HEK293 (cell line): Measurements from ENCODE around the gene PRSS16.

Experiments
- GFI1B ChIP-seq: fragments of 450-650 bp; formaldehyde crosslinking; IDR thresholded peaks from 2 replicates; pipeline ENCODE4 v1.5.1; 2016; ENCODE audit warnings: missing biosample characterization, missing genetic modification characterization
- IKZF3 ChIP-seq: fragments of 450-650 bp; IDR thresholded peaks from 2 replicates; pipeline ENCODE4 v1.5.0; 2018; ENCODE audit warnings: missing biosample characterization, mild to moderate bottlenecking, missing genetic modification characterization, moderate library complexity
- OVOL3 ChIP-seq: fragments of 450-650 bp; formaldehyde crosslinking; IDR thresholded peaks from 2 replicates; pipeline ENCODE4 v1.5.1; 2016; ENCODE audit warnings: missing biosample characterization, missing genetic modification characterization
- PRDM1 ChIP-seq: fragments of 450-650 bp; formaldehyde crosslinking; IDR thresholded peaks from 2 replicates; pipeline ENCODE4; 2016; ENCODE audit warnings: missing biosample characterization, missing genetic modification characterization
- ZBTB8A ChIP-seq: fragments of 450-650 bp; formaldehyde crosslinking; IDR thresholded peaks from 2 replicates; pipeline ENCODE4 v1.5.1; 2016; ENCODE audit warnings: missing biosample characterization, missing genetic modification characterization
- ZEB2 ChIP-seq: fragments of 450-650 bp; formaldehyde crosslinking; IDR thresholded peaks from 2 replicates; pipeline ENCODE4 v1.5.1; 2016; ENCODE audit warnings: missing biosample characterization, missing genetic modification characterization
- ZNF157 ChIP-seq: fragments of 450-650 bp; formaldehyde crosslinking; IDR thresholded peaks from 2 replicates; pipeline ENCODE4 v1.5.1; 2016; ENCODE audit warnings: missing biosample characterization, missing genetic modification characterization
- ZNF184 ChIP-seq: fragments of 450-650 bp; IDR thresholded peaks from 2 replicates; pipeline ENCODE4 v1.5.1; 2018; ENCODE audit warnings: missing biosample characterization, mild to moderate bottlenecking, missing genetic modification characterization
- ZNF19 ChIP-seq: fragments of 450-650 bp; formaldehyde crosslinking; IDR thresholded peaks from 2 replicates; pipeline ENCODE4; 2016; ENCODE audit warnings: missing biosample characterization, missing genetic modification characterization, low read depth
- ZNF239 ChIP-seq: fragments of 450-650 bp; formaldehyde crosslinking; IDR thresholded peaks from 2 replicates; pipeline ENCODE4 v1.5.1; 2016; ENCODE audit warnings: missing biosample characterization, missing genetic modification characterization
- ZNF24 ChIP-seq: fragments of 450-650 bp; formaldehyde crosslinking; IDR thresholded peaks from 2 replicates; pipeline ENCODE4 v1.5.1; 2016; ENCODE audit warnings: missing biosample characterization, missing genetic modification characterization
- ZNF394 ChIP-seq: fragments of 450-650 bp; formaldehyde crosslinking; IDR thresholded peaks from 2 replicates; pipeline ENCODE4 v1.5.1; 2016; ENCODE audit warnings: missing biosample characterization, missing genetic modification characterization, mild to moderate bottlenecking, moderate library complexity, borderline replicate concordance
- ZNF558 ChIP-seq: fragments of 450-650 bp; formaldehyde crosslinking; IDR thresholded peaks from 2 replicates; pipeline ENCODE4 v1.5.1; 2016; ENCODE audit warnings: missing biosample characterization, missing genetic modification characterization
- ZNF624 ChIP-seq: fragments of 450-650 bp; formaldehyde crosslinking; IDR thresholded peaks from 2 replicates; pipeline ENCODE4 v1.5.1; 2017; ENCODE audit warnings: missing biosample characterization, missing genetic modification characterization
- ZNF707 ChIP-seq: fragments of 450-650 bp; formaldehyde crosslinking; IDR thresholded peaks from 2 replicates; pipeline ENCODE4 v1.5.1; 2016; ENCODE audit warnings: missing biosample characterization, missing genetic modification characterization
- ZSCAN23 ChIP-seq: fragments of 450-650 bp; formaldehyde crosslinking; IDR thresholded peaks from 2 replicates; pipeline ENCODE4 v1.5.1; 2016; ENCODE audit warnings: missing biosample characterization, missing genetic modification characterization
- TF ChIP-seq, protein P1 (sequence below): fragments of 450-650 bp; formaldehyde crosslinking; conservative IDR thresholded peaks from 2 replicates; pipeline ENCODE4 v1.5.1; 2016; ENCODE audit warnings: low read depth, missing biosample characterization, missing genetic modification characterization
- TF ChIP-seq, protein P2 (sequence below): fragments of 450-650 bp; formaldehyde crosslinking; IDR thresholded peaks from 2 replicates; pipeline ENCODE4 v1.5.1; 2016; ENCODE audit warnings: missing biosample characterization, missing genetic modification characterization
- TF ChIP-seq, protein P3 (sequence below): fragments of 450-650 bp; IDR thresholded peaks from 2 replicates; pipeline ENCODE4 v1.5.1; 2018; ENCODE audit warnings: missing biosample characterization, mild to moderate bottlenecking, missing genetic modification characterization
- TF ChIP-seq, protein P4 (sequence below): fragments of 450-650 bp; formaldehyde crosslinking; IDR thresholded peaks from 2 replicates; pipeline ENCODE4 v1.5.1; 2016; ENCODE audit warnings: missing biosample characterization, missing genetic modification characterization
- TF ChIP-seq, protein P5 (sequence below): fragments of 450-650 bp; formaldehyde crosslinking; IDR thresholded peaks from 2 replicates; pipeline ENCODE4 v1.5.1; 2016; ENCODE audit warnings: missing biosample characterization, missing genetic modification characterization
- TF ChIP-seq, protein P6 (sequence below): fragments of 450-650 bp; formaldehyde crosslinking; IDR thresholded peaks from 2 replicates; pipeline ENCODE4 v1.5.1; 2016; ENCODE audit warnings: missing biosample characterization, missing genetic modification characterization
- TF ChIP-seq, protein P7 (sequence below): fragments of 450-650 bp; formaldehyde crosslinking; IDR thresholded peaks from 2 replicates; pipeline ENCODE4 v1.5.1; 2016; ENCODE audit warnings: missing biosample characterization, missing genetic modification characterization

Gene PRSS16

DNA sequence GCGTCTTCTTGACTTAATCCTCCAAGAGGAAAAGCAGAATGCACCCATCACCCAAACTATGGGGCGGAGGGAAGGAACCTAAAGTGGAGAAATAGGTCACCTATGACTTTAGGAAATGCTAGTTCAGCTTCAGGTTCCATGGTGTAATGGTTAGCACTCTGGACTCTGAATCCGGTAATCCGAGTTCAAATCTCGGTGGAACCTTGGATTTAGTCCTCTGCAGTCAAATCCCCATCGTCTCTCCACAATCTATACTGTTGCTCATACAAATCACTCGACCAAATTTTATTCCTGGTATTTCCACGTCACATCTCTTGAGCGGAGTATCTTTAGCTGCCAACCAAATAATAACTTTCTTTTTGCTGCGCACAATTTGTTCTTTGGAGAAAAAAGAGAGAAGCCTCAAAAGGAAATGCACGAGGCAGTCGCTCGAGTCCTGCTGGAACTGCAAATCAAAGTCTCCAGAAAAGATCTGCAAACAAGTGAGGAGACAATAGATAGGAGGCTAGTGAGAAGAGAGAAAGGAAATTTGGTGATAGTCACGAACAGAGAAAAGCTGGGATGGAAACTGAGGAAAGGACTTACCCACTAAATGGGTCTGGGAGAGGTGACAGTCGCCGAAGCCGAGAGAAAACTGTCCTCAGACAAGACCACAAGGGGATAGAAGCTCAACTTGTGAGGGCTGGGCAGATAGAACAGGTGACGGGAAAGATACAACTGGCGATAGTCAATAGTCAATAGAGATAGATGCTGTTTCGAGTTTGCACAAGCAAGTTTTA lies 48.0 kb downstream of the PRSS16 start (continued):
- TF ChIP-seq ZEB2 (peak; percentile 85), ZNF239 (tag by site-specific recombination) (peak; percentile 9; the same call in 1 of the 2 replicates), ZNF184 (peak; percentile 86), ZBTB8A (tag by site-specific recombination) (peak; percentile 57; the same call in 1 of the 2 replicates), OVOL3 (no peak), ZNF19 (no peak), PRDM1 (peak; percentile 89), ZNF157 (tag by site-specific recombination) (no peak), ZNF624 (no peak), ZNF394 (tag by site-specific recombination) (peak; percentile 62; the same call in 1 of the 2 replicates), ZNF24 (peak; percentile 55; the same call in 1 of the 2 replicates), ZNF558 (tag by site-specific recombination) (peak; percentile 58; the same call in 1 of the 2 replicates), ZSCAN23 (0 out of 2 replicates have a peak, but pooled peaks have one; percentile 23), ZNF707 (no peak), GFI1B (peak; percentile 70), IKZF3 (tag by site-specific recombination) (peak; percentile 76)
- TF ChIP-seq, protein P1, sequence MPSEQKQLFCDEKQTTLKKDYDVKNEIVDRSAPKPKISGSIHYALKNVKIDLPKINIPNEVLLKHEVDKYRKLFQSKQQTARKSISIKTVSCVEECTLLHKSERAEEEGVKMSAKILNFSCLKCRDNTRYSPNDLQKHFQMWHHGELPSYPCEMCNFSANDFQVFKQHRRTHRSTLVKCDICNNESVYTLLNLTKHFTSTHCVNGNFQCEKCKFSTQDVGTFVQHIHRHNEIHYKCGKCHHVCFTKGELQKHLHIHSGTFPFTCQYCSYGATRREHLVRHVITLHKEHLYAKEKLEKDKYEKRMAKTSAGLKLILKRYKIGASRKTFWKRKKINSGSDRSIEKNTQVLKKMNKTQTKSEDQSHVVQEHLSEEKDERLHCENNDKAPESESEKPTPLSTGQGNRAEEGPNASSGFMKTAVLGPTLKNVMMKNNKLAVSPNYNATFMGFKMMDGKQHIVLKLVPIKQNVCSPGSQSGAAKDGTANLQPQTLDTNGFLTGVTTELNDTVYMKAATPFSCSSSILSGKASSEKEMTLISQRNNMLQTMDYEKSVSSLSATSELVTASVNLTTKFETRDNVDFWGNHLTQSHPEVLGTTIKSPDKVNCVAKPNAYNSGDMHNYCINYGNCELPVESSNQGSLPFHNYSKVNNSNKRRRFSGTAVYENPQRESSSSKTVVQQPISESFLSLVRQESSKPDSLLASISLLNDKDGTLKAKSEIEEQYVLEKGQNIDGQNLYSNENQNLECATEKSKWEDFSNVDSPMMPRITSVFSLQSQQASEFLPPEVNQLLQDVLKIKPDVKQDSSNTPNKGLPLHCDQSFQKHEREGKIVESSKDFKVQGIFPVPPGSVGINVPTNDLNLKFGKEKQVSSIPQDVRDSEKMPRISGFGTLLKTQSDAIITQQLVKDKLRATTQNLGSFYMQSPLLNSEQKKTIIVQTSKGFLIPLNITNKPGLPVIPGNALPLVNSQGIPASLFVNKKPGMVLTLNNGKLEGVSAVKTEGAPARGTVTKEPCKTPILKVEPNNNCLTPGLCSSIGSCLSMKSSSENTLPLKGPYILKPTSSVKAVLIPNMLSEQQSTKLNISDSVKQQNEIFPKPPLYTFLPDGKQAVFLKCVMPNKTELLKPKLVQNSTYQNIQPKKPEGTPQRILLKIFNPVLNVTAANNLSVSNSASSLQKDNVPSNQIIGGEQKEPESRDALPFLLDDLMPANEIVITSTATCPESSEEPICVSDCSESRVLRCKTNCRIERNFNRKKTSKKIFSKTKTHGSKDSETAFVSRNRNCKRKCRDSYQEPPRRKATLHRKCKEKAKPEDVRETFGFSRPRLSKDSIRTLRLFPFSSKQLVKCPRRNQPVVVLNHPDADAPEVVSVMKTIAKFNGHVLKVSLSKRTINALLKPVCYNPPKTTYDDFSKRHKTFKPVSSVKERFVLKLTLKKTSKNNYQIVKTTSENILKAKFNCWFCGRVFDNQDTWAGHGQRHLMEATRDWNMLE: 0 out of 2 replicates have a peak, but pooled peaks have one; percentile 33
- TF ChIP-seq, protein P2, sequence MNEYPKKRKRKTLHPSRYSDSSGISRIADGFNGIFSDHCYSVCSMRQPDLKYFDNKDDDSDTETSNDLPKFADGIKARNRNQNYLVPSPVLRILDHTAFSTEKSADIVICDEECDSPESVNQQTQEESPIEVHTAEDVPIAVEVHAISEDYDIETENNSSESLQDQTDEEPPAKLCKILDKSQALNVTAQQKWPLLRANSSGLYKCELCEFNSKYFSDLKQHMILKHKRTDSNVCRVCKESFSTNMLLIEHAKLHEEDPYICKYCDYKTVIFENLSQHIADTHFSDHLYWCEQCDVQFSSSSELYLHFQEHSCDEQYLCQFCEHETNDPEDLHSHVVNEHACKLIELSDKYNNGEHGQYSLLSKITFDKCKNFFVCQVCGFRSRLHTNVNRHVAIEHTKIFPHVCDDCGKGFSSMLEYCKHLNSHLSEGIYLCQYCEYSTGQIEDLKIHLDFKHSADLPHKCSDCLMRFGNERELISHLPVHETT (tag by site-specific recombination): peak; percentile 78
- TF ChIP-seq, protein P3, sequence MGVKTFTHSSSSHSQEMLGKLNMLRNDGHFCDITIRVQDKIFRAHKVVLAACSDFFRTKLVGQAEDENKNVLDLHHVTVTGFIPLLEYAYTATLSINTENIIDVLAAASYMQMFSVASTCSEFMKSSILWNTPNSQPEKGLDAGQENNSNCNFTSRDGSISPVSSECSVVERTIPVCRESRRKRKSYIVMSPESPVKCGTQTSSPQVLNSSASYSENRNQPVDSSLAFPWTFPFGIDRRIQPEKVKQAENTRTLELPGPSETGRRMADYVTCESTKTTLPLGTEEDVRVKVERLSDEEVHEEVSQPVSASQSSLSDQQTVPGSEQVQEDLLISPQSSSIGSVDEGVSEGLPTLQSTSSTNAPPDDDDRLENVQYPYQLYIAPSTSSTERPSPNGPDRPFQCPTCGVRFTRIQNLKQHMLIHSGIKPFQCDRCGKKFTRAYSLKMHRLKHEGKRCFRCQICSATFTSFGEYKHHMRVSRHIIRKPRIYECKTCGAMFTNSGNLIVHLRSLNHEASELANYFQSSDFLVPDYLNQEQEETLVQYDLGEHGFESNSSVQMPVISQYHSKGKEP (tag by site-specific recombination): peak; percentile 39; the same call in 1 of the 2 replicates
- TF ChIP-seq, protein P4, sequence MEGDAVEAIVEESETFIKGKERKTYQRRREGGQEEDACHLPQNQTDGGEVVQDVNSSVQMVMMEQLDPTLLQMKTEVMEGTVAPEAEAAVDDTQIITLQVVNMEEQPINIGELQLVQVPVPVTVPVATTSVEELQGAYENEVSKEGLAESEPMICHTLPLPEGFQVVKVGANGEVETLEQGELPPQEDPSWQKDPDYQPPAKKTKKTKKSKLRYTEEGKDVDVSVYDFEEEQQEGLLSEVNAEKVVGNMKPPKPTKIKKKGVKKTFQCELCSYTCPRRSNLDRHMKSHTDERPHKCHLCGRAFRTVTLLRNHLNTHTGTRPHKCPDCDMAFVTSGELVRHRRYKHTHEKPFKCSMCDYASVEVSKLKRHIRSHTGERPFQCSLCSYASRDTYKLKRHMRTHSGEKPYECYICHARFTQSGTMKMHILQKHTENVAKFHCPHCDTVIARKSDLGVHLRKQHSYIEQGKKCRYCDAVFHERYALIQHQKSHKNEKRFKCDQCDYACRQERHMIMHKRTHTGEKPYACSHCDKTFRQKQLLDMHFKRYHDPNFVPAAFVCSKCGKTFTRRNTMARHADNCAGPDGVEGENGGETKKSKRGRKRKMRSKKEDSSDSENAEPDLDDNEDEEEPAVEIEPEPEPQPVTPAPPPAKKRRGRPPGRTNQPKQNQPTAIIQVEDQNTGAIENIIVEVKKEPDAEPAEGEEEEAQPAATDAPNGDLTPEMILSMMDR: peak; percentile 38; the same call in 1 of the 2 replicates
- TF ChIP-seq, protein P5, sequence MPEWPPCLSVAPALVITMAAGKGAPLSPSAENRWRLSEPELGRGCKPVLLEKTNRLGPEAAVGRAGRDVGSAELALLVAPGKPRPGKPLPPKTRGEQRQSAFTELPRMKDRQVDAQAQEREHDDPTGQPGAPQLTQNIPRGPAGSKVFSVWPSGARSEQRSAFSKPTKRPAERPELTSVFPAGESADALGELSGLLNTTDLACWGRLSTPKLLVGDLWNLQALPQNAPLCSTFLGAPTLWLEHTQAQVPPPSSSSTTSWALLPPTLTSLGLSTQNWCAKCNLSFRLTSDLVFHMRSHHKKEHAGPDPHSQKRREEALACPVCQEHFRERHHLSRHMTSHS (tag by site-specific recombination): no peak
- TF ChIP-seq, protein P6, sequence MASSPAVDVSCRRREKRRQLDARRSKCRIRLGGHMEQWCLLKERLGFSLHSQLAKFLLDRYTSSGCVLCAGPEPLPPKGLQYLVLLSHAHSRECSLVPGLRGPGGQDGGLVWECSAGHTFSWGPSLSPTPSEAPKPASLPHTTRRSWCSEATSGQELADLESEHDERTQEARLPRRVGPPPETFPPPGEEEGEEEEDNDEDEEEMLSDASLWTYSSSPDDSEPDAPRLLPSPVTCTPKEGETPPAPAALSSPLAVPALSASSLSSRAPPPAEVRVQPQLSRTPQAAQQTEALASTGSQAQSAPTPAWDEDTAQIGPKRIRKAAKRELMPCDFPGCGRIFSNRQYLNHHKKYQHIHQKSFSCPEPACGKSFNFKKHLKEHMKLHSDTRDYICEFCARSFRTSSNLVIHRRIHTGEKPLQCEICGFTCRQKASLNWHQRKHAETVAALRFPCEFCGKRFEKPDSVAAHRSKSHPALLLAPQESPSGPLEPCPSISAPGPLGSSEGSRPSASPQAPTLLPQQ (tag by site-specific recombination): peak; percentile 47
- TF ChIP-seq, protein P7, sequence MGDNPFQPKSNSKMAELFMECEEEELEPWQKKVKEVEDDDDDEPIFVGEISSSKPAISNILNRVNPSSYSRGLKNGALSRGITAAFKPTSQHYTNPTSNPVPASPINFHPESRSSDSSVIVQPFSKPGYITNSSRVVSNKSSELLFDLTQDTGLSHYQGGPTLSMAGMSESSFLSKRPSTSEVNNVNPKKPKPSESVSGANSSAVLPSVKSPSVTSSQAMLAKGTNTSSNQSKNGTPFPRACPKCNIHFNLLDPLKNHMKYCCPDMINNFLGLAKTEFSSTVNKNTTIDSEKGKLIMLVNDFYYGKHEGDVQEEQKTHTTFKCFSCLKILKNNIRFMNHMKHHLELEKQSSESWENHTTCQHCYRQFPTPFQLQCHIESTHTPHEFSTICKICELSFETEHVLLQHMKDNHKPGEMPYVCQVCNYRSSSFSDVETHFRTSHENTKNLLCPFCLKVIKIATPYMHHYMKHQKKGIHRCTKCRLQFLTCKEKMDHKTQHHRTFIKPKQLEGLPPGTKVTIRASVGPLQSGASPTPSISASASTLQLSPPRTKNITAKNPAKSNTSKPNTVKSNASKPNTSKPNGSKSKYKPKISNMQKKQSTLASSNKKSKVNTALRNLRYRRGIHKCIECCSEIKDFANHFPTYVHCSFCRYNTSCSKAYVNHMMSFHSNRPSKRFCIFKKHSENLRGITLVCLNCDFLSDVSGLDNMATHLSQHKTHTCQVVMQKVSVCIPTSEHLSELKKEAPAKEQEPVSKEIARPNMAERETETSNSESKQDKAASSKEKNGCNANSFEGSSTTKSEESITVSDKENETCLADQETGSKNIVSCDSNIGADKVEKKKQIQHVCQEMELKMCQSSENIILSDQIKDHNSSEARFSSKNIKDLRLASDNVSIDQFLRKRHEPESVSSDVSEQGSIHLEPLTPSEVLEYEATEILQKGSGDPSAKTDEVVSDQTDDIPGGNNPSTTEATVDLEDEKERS (tag by site-specific recombination): peak; percentile 50; the same call in 1 of the 2 replicates
